IPS-11a (cell line): ENCODE data around the gene NELFCD.
A peak's percentile ranks its signal among the peaks of the same experiment; 100 is the strongest.
"Not testable (repeated sequence)": the region's sequence is repeated elsewhere in the genome, so short reads cannot be mapped to it uniquely, and the experiment has no call there.

Source experiments
- H3K4me3 ChIP-seq: one replicate; pipeline ENCODE4 v1.5.1; 2013; ENCODE audit warnings: low read depth, low read length, control low read depth

Gene NELFCD

GRCh38 chr20:59023616-59024015 is 42.6 kb downstream of the NELFCD start:
- no peak overlapping the region for H3K4me3 ChIP-seq

- H3K4me3 ChIP-seq = no peak overlapping the region
Measured at GRCh38 chr20:59024111-59024530, 43.1 kb downstream of the NELFCD start.

- no peak overlapping the region for H3K4me3 ChIP-seq
Measured at GRCh38 chr20:59025086-59025485, 44.0 kb downstream of the NELFCD start.

GRCh38 chr20:59025511-59025910 is 44.5 kb downstream of the NELFCD start:
- no peak overlapping the region for H3K4me3 ChIP-seq

GRCh38 chr20:59026904-59027740 is 46.1 kb downstream of the NELFCD start:
- no peak overlapping the region for H3K4me3 ChIP-seq

- H3K4me3 ChIP-seq = no peak overlapping the region
Measured at GRCh38 chr20:59027741-59028320, 46.8 kb downstream of the NELFCD start.

- no peak overlapping the region for H3K4me3 ChIP-seq
Measured at GRCh38 chr20:59028812-59029211, 47.8 kb downstream of the NELFCD start.

- H3K4me3 ChIP-seq = peak overlapping the region; percentile 89
Measured at GRCh38 chr20:59030911-59031563, 50.0 kb downstream of the NELFCD start.

GRCh38 chr20:59031564-59032022 is 50.5 kb downstream of the NELFCD start:
- H3K4me3 ChIP-seq = peak overlapping the region; percentile 89

- peak within 1 kb of the TSS; percentile 89 for H3K4me3 ChIP-seq
Measured at GRCh38 chr20:59032023-59032712, 51.1 kb downstream of the NELFCD start, which contains the start of gene ATP5F1E. ATP5F1E (minus strand) TSS chr20:59032335; CDS start chr20:59032251, 84 bp downstream.

- peak overlapping the region; percentile 36 for H3K4me3 ChIP-seq
Measured at GRCh38 chr20:59032713-59033059, 51.6 kb downstream of the NELFCD start.

- no peak overlapping the region for H3K4me3 ChIP-seq
Measured at GRCh38 chr20:59033093-59033492, 52.0 kb downstream of the NELFCD start.

GRCh38 chr20:59033616-59034165 is 52.6 kb downstream of the NELFCD start:
- H3K4me3 ChIP-seq = no peak overlapping the region

- no peak overlapping the region for H3K4me3 ChIP-seq
Measured at GRCh38 chr20:59035381-59035780, 54.3 kb downstream of the NELFCD start.

- H3K4me3 ChIP-seq = no peak overlapping the region
Measured at GRCh38 chr20:59037386-59037785, 56.3 kb downstream of the NELFCD start.

- no peak overlapping the region for H3K4me3 ChIP-seq
Measured at GRCh38 chr20:59039233-59039632, 58.2 kb downstream of the NELFCD start.

GRCh38 chr20:59040667-59041066 is 59.6 kb downstream of the NELFCD start:
- H3K4me3 ChIP-seq = no peak overlapping the region

- H3K4me3 ChIP-seq = not testable (repeated sequence)
Measured at GRCh38 chr20:59041487-59041886, 60.4 kb downstream of the NELFCD start.

GRCh38 chr20:59042151-59042795 is 61.2 kb downstream of the NELFCD start, which contains the start of gene PRELID3B:
PRELID3B (minus strand) TSS chr20:59042786; CDS start chr20:59042730, 56 bp downstream.
- H3K4me3 ChIP-seq = peak within 1 kb of the TSS; percentile 70
